HG03139 (cell line): Measurements from ENCODE around the gene NTRK2.
"Not testable (repeated sequence)": the region's sequence is repeated elsewhere in the genome, so short reads cannot be mapped to it uniquely, and the experiment has no call there.

ENCODE experiments used
- ATAC-seq: cut with Tn5 transposase; IDR thresholded peaks from one replicate; pipeline ENCODE4 v1.9.1; 2021; ENCODE audit not compliant: unreplicated experiment

The NTRK2 gene

DNA sequence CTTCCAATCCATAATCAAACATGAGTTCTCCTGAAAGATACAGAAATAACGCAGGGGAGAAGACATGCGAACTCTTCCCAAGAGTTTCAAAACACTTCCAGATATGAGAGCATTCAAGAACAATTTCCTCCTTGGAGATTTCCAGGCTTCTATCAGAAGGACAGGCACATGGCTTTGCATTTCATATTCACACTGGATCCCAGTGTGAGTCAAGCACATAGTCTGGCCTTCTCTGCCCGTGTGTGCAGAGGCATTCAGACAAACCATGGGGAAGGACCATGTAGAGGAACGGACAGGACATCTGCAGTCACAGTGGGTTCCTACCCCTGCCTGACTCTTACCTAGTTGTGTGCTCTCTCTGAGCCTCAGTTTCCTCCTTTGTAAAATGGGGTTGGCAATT is 384.5 kb downstream of the NTRK2 start:
- ATAC-seq = no peak

DNA sequence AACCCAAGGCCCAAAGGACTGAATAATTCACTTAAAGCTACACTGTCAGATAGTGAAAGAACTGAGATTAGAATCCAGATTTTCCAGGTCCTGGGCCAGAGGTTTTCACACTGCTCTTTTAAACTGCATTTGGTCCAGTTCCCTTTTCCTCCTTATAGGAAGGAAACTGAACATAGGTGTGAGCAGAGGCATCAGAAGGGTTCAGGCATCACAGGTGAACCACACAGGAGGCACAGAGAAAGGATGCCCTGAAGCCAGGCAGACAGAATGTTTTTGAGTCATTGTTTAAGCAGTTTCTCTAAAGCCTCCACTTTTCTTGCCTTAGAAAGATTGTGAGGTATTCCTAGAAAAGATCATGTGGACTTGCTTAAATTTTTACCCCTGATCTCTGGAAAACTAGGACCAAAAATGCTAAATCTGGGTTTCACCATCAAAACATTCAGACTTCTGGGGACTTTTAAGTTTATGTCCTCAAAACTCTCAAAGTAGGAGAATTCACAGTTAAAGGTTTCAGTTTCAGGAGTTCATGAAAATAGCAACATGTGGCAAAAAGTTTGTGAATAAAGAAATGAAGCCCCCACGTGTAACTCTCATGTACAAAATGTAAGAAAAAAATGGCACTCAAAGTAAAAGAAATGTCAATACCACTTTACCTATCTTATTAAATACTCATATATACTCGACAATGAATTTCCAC is 386.1 kb downstream of the NTRK2 start:
- ATAC-seq = no peak

DNA sequence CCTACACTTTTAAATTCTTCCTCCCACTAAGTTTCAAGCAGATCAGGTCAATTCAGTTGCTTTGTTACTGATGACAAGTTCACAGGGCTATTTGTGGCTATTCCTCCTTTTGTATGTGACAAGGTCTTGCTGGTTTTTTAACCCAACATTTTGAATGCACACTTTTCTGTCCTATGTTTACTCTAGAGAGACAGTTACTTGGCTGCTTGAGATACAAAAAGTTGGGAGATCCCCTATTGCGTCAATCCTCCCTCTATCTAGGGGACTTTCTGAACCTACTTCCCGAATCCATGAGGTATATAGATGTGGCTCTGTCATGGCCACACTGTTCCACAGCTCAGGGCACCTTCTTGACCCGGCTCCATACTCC is 386.7 kb downstream of the NTRK2 start:
- ATAC-seq = no peak

DNA sequence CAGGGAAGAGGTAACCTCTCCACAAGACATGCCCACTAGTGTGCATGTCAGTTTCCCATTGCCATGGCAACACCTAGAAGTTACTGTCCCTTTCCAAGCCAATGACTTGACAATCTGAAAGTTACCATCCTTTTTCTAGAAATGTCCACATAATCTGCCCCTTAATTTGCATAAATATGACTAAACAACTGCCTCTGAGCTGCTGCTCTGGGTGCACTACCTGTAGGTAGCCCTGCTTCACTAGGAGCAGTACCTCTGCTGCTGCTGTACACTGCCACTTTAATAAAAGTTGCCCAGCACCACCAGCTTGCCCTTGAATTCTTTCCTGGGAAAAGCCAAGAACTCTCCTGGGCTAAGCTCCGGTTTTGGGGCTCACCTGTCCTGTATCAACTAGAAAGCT is 392.4 kb downstream of the NTRK2 start:
- no peak for ATAC-seq

DNA sequence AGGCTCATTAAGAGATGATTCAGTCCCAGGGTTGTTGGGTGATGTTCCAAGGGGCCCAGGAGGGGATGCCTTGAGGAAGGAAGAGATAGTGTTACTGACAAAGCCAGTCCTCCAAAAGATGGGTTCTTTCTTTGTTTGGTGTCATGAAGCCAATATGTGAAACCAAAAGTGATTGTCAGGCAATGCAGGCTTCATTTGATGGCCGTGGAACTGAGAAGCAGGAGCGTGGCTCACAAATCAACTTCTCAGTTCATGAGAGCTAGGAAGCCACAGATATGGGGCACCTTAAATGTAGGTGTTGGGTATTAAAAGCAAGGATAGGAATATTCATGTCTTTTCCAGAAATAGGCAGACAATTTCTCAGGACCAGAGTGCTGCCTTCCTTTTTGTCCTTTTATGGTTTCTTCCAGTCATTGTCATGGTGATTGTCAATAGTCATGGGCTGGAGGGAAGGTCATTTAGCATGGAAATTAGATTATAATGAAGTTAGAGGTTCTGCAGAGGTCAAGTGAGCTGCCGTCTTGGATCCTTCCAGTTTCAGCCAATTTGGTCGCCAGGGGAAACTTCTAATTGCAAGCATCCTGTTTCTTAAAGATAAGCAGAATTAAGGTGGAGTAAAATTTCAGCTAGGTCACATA is 393.0 kb downstream of the NTRK2 start:
- ATAC-seq = no peak

DNA sequence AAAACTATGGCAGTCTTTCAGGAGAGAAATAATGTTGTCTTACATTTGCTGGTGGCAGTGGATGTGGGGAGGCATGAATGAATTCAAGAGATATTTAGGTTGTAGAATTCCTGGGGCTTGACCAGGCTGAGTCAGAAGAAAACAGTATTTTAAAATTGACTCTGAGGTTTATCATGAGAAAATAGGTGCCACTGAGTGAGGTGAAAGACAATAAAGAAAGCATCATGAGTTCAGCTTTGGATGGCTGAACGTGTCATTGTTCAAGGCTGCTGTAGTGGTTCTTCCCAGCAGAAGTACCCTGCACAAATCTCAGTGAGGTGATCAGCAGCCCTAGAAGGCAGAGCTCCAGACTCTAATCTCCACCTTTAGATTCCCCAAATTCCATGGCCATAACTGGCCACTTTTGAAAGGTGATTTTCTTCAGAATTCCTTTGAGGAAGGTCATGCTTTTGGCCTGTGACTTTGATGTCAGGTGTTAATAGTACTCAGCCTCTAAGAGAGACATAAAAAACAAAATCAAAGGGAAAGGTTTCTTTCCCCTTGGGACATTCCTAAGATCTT is 395.4 kb downstream of the NTRK2 start:
- ATAC-seq = no peak

DNA sequence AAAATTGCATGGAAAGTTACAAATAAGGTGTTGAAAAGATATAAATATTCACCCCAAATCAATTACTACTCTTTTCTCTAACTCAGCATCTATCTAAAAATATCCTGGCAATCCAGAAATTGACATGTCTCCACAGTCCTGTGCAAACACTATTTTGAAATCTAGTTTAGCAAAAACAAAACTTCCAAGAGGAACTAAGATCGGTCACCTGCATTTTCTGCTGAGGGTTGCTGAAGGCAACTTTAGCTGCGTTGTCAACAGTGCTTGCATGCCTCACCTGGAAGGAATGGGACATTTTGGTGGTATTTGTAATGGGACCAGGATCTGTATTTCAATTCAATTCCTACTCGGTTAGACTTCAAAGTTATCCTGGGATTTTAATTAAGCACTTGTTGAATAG is 398.3 kb downstream of the NTRK2 start:
- ATAC-seq = no peak

DNA sequence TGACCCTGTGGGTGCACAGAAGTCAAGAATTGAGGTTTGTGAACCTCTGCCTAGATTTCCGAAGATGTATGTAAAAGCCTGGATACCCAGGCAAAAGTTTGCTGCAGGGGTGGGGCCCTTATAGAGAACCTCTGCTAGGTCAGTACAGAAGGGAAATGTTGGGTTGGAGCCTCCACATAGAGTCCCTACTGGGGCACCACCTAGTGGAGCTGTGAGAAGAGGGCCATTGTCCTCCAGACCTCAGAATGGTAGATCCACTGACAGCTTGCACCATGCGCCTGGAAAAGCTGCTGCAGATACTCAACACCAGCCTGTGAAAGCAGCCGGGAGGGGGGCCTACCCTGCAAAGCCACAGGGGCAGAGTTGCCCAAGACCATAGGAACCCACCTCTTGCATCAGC is 399.9 kb downstream of the NTRK2 start:
- not testable (repeated sequence) for ATAC-seq
